ENCODE results near the gene ABCA13.

The ABCA13 gene

GRCh38 chr7:48587475-48587874, 416.2 kb downstream of the ABCA13 start:
- Histone ChIP-seq H3K9ac (ENCODE audit: low read depth, low read length) (no peak overlapping the region), H3K27me3 (ENCODE audit: insufficient read depth, low read length) (no peaks in the 10 kb centered on the region), H3K36me3 (ENCODE audit: insufficient read depth, low read depth, low read length) (no peaks in the 10 kb centered on the region), H3K9me3 (ENCODE audit: insufficient read depth, low read depth, low read length) (no peaks in the 10 kb centered on the region), H3K27ac (ENCODE audit: low read length) (no peak overlapping the region), H3K4me3 (ENCODE audit: low read length) (no peak overlapping the region), H3K4me1 (ENCODE audit: insufficient read depth, low read length) (no peaks in the 10 kb centered on the region)

DNA sequence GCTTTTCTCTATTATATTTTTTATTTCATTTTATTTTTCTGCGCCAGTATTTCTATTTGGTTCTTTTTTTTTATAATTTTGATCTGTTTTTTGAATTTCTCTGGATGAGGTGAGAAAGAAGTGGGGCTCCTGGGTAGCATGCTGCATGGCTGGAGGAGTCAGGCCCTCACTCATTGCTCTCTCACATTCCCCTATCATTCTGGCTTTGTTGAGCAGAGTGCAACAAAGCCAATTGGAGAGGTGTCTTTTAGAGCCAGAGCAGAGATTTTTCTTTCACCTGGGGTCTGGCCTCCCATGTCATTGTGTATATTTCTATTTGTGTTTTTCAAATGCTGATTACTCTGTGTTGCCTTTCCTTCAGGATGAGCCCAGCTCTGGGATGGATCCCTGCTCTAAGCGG, 423.1 kb downstream of the ABCA13 start:
- Histone ChIP-seq H3K27ac (ENCODE audit: low read length) (no peak overlapping the region), H3K9ac (ENCODE audit: low read depth, low read length) (no peak overlapping the region), H3K27me3 (ENCODE audit: insufficient read depth, low read length) (no peaks in the 10 kb centered on the region), H3K4me1 (ENCODE audit: insufficient read depth, low read length) (no peaks in the 10 kb centered on the region), H3K4me3 (ENCODE audit: low read length) (no peak overlapping the region), H3K36me3 (ENCODE audit: insufficient read depth, low read depth, low read length) (no peaks in the 10 kb centered on the region), H3K9me3 (ENCODE audit: insufficient read depth, low read depth, low read length) (no peaks in the 10 kb centered on the region)

GRCh38 chr7:48595756-48596155, 424.5 kb downstream of the ABCA13 start:
- Histone ChIP-seq H3K36me3 (ENCODE audit: insufficient read depth, low read depth, low read length) (no peaks in the 10 kb centered on the region), H3K9me3 (ENCODE audit: insufficient read depth, low read depth, low read length) (no peaks in the 10 kb centered on the region), H3K4me1 (ENCODE audit: insufficient read depth, low read length) (no peaks in the 10 kb centered on the region), H3K27me3 (ENCODE audit: insufficient read depth, low read length) (no peaks in the 10 kb centered on the region), H3K27ac (ENCODE audit: low read length) (no peak overlapping the region), H3K9ac (ENCODE audit: low read depth, low read length) (no peak overlapping the region), H3K4me3 (ENCODE audit: low read length) (no peak overlapping the region)

DNA sequence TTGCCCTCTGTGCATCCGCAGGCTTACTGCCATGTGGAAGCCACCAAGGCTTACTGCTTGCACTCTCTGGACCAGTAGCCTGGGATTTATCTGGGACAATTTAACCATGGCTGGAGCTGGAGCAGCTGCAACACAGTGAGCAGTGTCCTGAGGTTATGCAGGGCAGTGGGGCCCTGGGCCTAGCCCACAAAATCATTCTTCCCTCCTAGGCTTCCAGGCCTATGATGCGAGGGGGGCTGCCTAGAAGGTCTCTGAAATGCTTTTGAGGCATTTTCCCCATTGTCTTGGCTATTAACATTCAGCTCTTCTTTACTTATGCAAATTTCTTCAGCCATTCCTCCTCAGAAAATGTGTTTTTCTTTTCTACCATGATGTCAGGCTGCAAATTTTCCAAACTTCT, 439.4 kb downstream of the ABCA13 start:
- no peaks in the 10 kb centered on the region for H3K36me3 ChIP-seq (ENCODE audit: insufficient read depth, low read depth, low read length)
- no peaks in the 10 kb centered on the region for H3K9me3 ChIP-seq (ENCODE audit: insufficient read depth, low read depth, low read length)
- no peak overlapping the region for H3K27ac ChIP-seq (ENCODE audit: low read length)
- H3K9ac ChIP-seq (ENCODE audit: low read depth, low read length), result no peak overlapping the region
- H3K4me3 ChIP-seq (ENCODE audit: low read length), result no peak overlapping the region
- peaks cover 7% of the 10 kb centered on the region; the same call in 1 of the 2 replicates for H3K4me1 ChIP-seq (ENCODE audit: insufficient read depth, low read length)
- H3K27me3 ChIP-seq (ENCODE audit: insufficient read depth, low read length), result no peaks in the 10 kb centered on the region

DNA sequence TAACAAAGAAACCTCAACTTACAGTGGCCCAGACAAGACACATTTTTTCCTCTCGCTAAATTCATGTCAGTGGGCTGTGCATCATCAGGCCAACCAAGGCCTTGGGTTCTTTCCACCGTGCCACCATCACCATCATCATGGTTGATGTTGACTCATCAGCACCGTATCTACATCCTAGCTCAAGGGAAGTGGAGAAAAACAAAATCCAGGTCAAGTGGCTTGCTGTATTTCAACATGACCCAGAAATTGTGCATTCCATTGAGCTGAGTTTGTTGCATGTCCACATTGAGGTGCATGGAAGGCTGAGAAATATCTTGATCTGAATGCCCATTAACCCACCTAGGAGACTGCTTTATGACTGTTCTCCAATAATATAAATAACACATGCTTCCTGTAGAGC, 440.7 kb downstream of the ABCA13 start:
- no peaks in the 10 kb centered on the region for H3K9me3 ChIP-seq (ENCODE audit: insufficient read depth, low read depth, low read length)
- no peak overlapping the region for H3K9ac ChIP-seq (ENCODE audit: low read depth, low read length)
- no peak overlapping the region for H3K4me3 ChIP-seq (ENCODE audit: low read length)
- H3K4me1 ChIP-seq (ENCODE audit: insufficient read depth, low read length), result peaks cover 7% of the 10 kb centered on the region; the same call in 1 of the 2 replicates
- H3K36me3 ChIP-seq (ENCODE audit: insufficient read depth, low read depth, low read length), result no peaks in the 10 kb centered on the region
- H3K27me3 ChIP-seq (ENCODE audit: insufficient read depth, low read length), result no peaks in the 10 kb centered on the region
- H3K27ac ChIP-seq (ENCODE audit: low read length), result no peak overlapping the region

DNA sequence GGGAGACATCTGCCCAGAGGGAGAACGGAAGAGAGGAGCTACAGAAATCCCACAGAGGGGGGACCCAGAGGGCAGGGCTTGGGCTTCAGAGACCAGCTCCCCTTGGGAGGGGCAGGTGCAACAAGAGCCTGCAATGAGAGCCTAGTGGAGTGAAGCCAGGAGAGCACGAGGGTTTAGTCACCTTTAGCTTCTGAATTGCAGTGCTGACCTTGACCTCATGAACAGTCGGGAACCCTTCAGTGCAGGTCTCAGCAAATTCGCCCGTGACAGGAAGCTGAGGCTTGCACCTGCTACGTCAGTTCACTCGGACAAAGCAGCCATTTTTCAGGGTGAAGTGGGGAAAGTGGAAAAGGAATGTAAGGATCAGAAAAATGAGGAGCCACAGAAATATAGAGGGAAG, 446.2 kb downstream of the ABCA13 start:
- Histone ChIP-seq H3K27me3 (ENCODE audit: insufficient read depth, low read length) (no peaks in the 10 kb centered on the region), H3K4me1 (ENCODE audit: insufficient read depth, low read length) (no peaks in the 10 kb centered on the region), H3K36me3 (ENCODE audit: insufficient read depth, low read depth, low read length) (no peaks in the 10 kb centered on the region), H3K4me3 (ENCODE audit: low read length) (no peak overlapping the region), H3K27ac (ENCODE audit: low read length) (no peak overlapping the region), H3K9ac (ENCODE audit: low read depth, low read length) (no peak overlapping the region), H3K9me3 (ENCODE audit: insufficient read depth, low read depth, low read length) (no peaks in the 10 kb centered on the region)

DNA sequence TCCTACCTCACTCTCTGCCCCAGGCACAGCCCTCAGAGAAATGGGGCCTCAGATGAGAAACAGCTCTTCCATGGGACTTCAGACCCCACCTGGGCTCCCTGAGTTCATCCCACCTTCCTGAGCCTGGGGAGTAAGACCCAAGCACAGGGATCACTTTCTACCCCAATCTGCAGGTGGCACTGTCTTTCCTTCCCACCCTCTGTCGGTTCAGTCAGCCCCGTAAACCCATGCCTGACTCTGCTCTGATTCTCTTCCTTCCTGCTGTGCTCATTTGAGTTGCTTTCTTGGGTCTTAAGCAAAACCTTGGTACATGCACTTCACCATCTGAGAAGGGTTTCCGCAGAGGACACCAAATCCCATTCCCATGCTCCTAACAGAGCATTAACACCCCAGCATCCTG, 446.7 kb downstream of the ABCA13 start:
- Histone ChIP-seq H3K4me3 (ENCODE audit: low read length) (no peak overlapping the region), H3K27ac (ENCODE audit: low read length) (no peak overlapping the region), H3K9ac (ENCODE audit: low read depth, low read length) (no peak overlapping the region), H3K36me3 (ENCODE audit: insufficient read depth, low read depth, low read length) (no peaks in the 10 kb centered on the region), H3K4me1 (ENCODE audit: insufficient read depth, low read length) (no peaks in the 10 kb centered on the region), H3K9me3 (ENCODE audit: insufficient read depth, low read depth, low read length) (no peaks in the 10 kb centered on the region), H3K27me3 (ENCODE audit: insufficient read depth, low read length) (no peaks in the 10 kb centered on the region)

DNA sequence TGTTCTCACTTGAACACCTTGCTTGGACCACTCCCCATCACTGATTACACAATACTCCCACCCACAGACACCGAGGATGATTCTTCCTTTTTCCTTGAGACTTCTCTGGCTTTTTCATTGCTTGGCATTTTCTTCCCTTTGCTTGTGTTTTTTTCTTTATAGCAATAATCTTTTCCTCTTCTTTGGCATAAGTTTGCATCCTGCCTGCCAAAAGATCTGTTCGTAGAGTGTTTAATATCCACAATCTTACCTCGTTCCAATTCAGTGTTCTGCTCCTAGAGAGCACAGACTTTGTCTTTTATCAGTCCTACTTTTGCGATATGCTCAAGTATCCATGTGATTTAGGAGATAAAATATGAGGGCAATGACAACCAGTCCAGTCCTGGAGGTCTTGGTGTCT, 449.8 kb downstream of the ABCA13 start:
- Histone ChIP-seq H3K9ac (ENCODE audit: low read depth, low read length) (no peak overlapping the region), H3K27me3 (ENCODE audit: insufficient read depth, low read length) (no peaks in the 10 kb centered on the region)

GRCh38 chr7:48627164-48627563, 455.9 kb downstream of the ABCA13 start:
- H3K36me3 ChIP-seq (ENCODE audit: insufficient read depth, low read depth, low read length), result no peaks in the 10 kb centered on the region
- H3K27ac ChIP-seq (ENCODE audit: low read length), result no peak overlapping the region
- no peak overlapping the region for H3K4me3 ChIP-seq (ENCODE audit: low read length)
- H3K4me1 ChIP-seq (ENCODE audit: insufficient read depth, low read length), result no peaks in the 10 kb centered on the region
- H3K27me3 ChIP-seq (ENCODE audit: insufficient read depth, low read length), result no peaks in the 10 kb centered on the region
- no peaks in the 10 kb centered on the region for H3K9me3 ChIP-seq (ENCODE audit: insufficient read depth, low read depth, low read length)
- H3K9ac ChIP-seq (ENCODE audit: low read depth, low read length), result no peak overlapping the region

More for the DNA sequence above, 449.8 kb downstream of the ABCA13 start:
- Histone ChIP-seq H3K27ac (ENCODE audit: low read length) (no peak overlapping the region), H3K9me3 (ENCODE audit: insufficient read depth, low read depth, low read length) (no peaks in the 10 kb centered on the region), H3K4me1 (ENCODE audit: insufficient read depth, low read length) (no peaks in the 10 kb centered on the region), H3K4me3 (ENCODE audit: low read length) (no peak overlapping the region), H3K36me3 (ENCODE audit: insufficient read depth, low read depth, low read length) (no peaks in the 10 kb centered on the region)

DNA sequence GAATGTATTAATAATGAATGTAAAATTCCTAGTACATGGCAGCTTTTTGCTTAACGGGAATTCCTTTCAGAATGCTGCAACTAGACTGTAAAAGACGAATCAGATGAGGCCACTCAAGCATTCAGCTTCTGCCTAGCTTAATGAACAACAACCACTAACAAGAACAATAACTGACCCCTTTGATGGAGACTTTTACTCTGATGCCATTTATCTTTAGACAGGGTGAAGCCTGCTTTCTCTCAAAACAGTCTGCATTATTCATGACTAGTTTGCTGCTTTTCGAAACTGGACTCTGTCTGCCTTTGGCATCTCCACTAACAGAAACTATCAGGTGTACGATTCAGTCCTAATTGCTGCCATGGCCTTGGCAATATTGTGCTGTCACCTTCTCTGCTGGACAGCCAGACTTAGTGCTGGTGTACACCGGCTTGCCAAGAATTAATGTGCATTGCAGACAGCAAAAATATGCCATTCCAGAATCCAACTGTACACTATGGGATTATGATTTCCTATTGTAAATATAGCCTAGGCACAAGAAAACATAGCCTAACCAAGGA, 457.6 kb downstream of the ABCA13 start:
- Histone ChIP-seq H3K9ac (ENCODE audit: low read depth, low read length) (no peak overlapping the region), H3K4me3 (ENCODE audit: low read length) (no peak overlapping the region), H3K27me3 (ENCODE audit: insufficient read depth, low read length) (no peaks in the 10 kb centered on the region), H3K4me1 (ENCODE audit: insufficient read depth, low read length) (no peaks in the 10 kb centered on the region), H3K9me3 (ENCODE audit: insufficient read depth, low read depth, low read length) (no peaks in the 10 kb centered on the region), H3K27ac (ENCODE audit: low read length) (no peak overlapping the region), H3K36me3 (ENCODE audit: insufficient read depth, low read depth, low read length) (no peaks in the 10 kb centered on the region)

DNA sequence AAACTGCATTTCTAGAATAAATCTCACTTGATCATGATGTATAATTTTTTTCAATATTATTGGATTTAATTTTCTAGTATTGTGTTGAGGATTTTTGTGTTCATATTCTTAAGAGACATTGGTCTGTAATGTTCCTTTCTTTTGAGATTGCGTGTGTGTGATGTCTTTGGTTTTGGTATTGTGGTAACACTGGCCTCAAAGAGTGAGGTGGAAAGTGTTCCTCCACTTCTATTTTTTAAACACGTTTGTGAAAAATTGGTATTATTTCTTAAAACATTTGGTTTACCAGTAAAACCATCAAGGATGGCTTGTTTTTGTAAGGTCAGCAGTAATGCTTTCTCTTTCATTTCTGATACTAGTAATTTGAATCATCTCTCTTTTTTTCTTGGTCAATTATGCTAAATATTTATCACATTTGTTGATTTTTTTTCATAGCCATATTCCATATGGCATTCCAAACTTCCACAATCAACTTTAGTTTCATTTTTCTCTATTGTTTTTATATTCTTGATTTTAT, 462.9 kb downstream of the ABCA13 start:
- H3K4me3 ChIP-seq (ENCODE audit: low read length), result no peak overlapping the region
- 0 out of 2 replicates have a peak, but pooled peaks cover 6% of the 10 kb centered on the region for H3K4me1 ChIP-seq (ENCODE audit: insufficient read depth, low read length)
- no peaks in the 10 kb centered on the region for H3K9me3 ChIP-seq (ENCODE audit: insufficient read depth, low read depth, low read length)
- H3K9ac ChIP-seq (ENCODE audit: low read depth, low read length), result no peak overlapping the region
- no peaks in the 10 kb centered on the region for H3K27me3 ChIP-seq (ENCODE audit: insufficient read depth, low read length)
- no peaks in the 10 kb centered on the region for H3K36me3 ChIP-seq (ENCODE audit: insufficient read depth, low read depth, low read length)
- H3K27ac ChIP-seq (ENCODE audit: low read length), result no peak overlapping the region

GRCh38 chr7:48635796-48636195, 464.5 kb downstream of the ABCA13 start:
- no peaks in the 10 kb centered on the region for H3K27me3 ChIP-seq (ENCODE audit: insufficient read depth, low read length)
- no peaks in the 10 kb centered on the region for H3K36me3 ChIP-seq (ENCODE audit: insufficient read depth, low read depth, low read length)
- H3K4me3 ChIP-seq (ENCODE audit: low read length), result no peak overlapping the region
- no peak overlapping the region for H3K9ac ChIP-seq (ENCODE audit: low read depth, low read length)
- H3K4me1 ChIP-seq (ENCODE audit: insufficient read depth, low read length), result 0 out of 2 replicates have a peak, but pooled peaks cover 6% of the 10 kb centered on the region
- H3K9me3 ChIP-seq (ENCODE audit: insufficient read depth, low read depth, low read length), result no peaks in the 10 kb centered on the region
- H3K27ac ChIP-seq (ENCODE audit: low read length), result no peak overlapping the region

Data from iPS-20b (cell line).